B cell (primary cell): Measurements from ENCODE around the gene NPHS1. TPM values are rescaled to one million over a fixed set of nuclear protein-coding genes. Genes with fewer than 3 reads are reported as not detected.

Experiments used
- ATAC-seq: fragments of 200-7000 bp; cut with Tn5 transposase; one replicate; pipeline ENCODE4 v1.10.0; 2021; ENCODE audit warnings: low read depth, mild to moderate bottlenecking, moderate number of reproducible peaks, moderate library complexity
- CTCF ChIA-PET: fragments of 350-600 bp; sonication (Branson Sonifier 250); formaldehyde crosslinking; loops from one replicate; lab custom pipeline; 2021; ENCODE audit warnings: antibody characterized with exemption, inconsistent platforms; lab: Charles Lee
- POLR2A ChIA-PET: fragments of 350-600 bp; sonication (Branson Sonifier 250); formaldehyde crosslinking; loops from one replicate; lab custom pipeline; 2021; ENCODE audit warnings: antibody characterized with exemption; lab: Charles Lee
- DNase-seq: peaks from one replicate; pipeline ENCODE4 v3.0.0; 2013
- H2AFZ ChIP-seq: 2 replicates; pipeline ENCODE4 v1.6.1; 2012; ENCODE audit warnings: mild to moderate bottlenecking, low read depth, low read length; ENCODE audit not compliant: insufficient read depth, poor library complexity, severe bottlenecking
- H3K27ac ChIP-seq, 2 donors: 1 replicate in 1 of 2; 2 replicates in 1 of 2; pipeline ENCODE4 v1.5.1; 2012 to 2013; ENCODE audit warnings: low read length in 2 of 2, mild to moderate bottlenecking in 2 of 2, moderate library complexity in 1 of 2
- H3K27me3 ChIP-seq, 4 experiments: fragments of 200-600 bp in 1 of 4; sonication (generic) in 1 of 4; replicated peaks in 1 of 4; 1 replicate in 2 of 4; 2 replicates in 2 of 4; pipeline versions ENCODE4 v1.6.1 to v1.7.0; 2013 to 2016; ENCODE audit warnings: low read length in 3 of 4, mild to moderate bottlenecking in 2 of 4, mixed read lengths in 1 of 4, moderate library complexity in 1 of 4; ENCODE audit not compliant: insufficient read depth in 4 of 4, control insufficient read depth in 3 of 4; ENCODE audit errors: control extremely low read depth in 1 of 4
- H3K36me3 ChIP-seq, 2 experiments: replicated peaks in 1 of 2; 1 replicate in 1 of 2; 2 replicates in 1 of 2; pipeline versions ENCODE4 v1.6.1 to v1.7.1; 2013; ENCODE audit warnings: low read length in 1 of 2; ENCODE audit not compliant: insufficient read depth in 2 of 2, control insufficient read depth in 1 of 2; ENCODE audit errors: control extremely low read depth in 1 of 2, extremely low read depth in 1 of 2
- H3K4me1 ChIP-seq, 2 donors: fragments of 200-600 bp in 1 of 2; sonication (generic) in 1 of 2; 1 replicate in 1 of 2; 2 replicates in 1 of 2; pipeline versions ENCODE4 v1.5.1 to v1.6.1; 2013 to 2017; ENCODE audit warnings: low read length in 2 of 2; ENCODE audit not compliant: control insufficient read depth in 2 of 2, insufficient read depth in 2 of 2
- H3K4me2 ChIP-seq: replicated peaks from 2 replicates; pipeline ENCODE3; 2012; ENCODE audit warnings: mild to moderate bottlenecking, low read depth, low read length; ENCODE audit not compliant: poor library complexity, severe bottlenecking
- H3K4me3 ChIP-seq, 5 experiments: fragments of 200-600 bp in 1 of 5; sonication (generic) in 1 of 5; 1 replicate in 3 of 5; 2 replicates in 2 of 5; pipeline versions ENCODE4 v1.5.1 to v1.7.0; 2011 to 2016; ENCODE audit warnings: low read length in 4 of 5, mild to moderate bottlenecking in 4 of 5, low read depth in 2 of 5, control low read depth in 1 of 5, moderate library complexity in 1 of 5; ENCODE audit not compliant: insufficient read depth in 1 of 5; ENCODE audit errors: control extremely low read depth in 1 of 5, extremely low read depth in 1 of 5
- H3K79me2 ChIP-seq: fragments of 200-600 bp; sonication (generic); one replicate; pipeline ENCODE4 v1.6.0; 2016; ENCODE audit warnings: low read length; ENCODE audit not compliant: control insufficient read depth, insufficient read depth
- H3K9ac ChIP-seq: fragments of 200-600 bp; sonication (generic); 2 replicates; pipeline ENCODE4 v1.6.1; 2017; ENCODE audit warnings: mild to moderate bottlenecking, low read length, moderate library complexity
- H3K9me3 ChIP-seq, 3 donors: one replicate each; pipeline versions ENCODE4 v1.6.1 to v1.7.1; 2013; ENCODE audit warnings: low read length in 2 of 3; ENCODE audit not compliant: control insufficient read depth in 2 of 3, insufficient read depth in 1 of 3; ENCODE audit errors: control extremely low read depth in 1 of 3
- H4K20me1 ChIP-seq: 2 replicates; pipeline ENCODE4 v1.6.0; 2012; ENCODE audit warnings: mild to moderate bottlenecking, low read length; ENCODE audit not compliant: insufficient read depth, control insufficient read depth, poor library complexity, severe bottlenecking
- H3K27ac Mint-ChIP-seq: one replicate; pipeline ENCODE4 v1.8.0; 2021; ENCODE audit warnings: mixed read lengths
- H3K27me3 Mint-ChIP-seq: one replicate; pipeline ENCODE4 v1.8.0; 2021; ENCODE audit warnings: mixed read lengths
- H3K4me1 Mint-ChIP-seq: one replicate; pipeline ENCODE4 v1.8.0; 2021; ENCODE audit warnings: mixed read lengths
- H3K4me3 Mint-ChIP-seq: one replicate; pipeline ENCODE4 v1.8.0; 2021; ENCODE audit warnings: mixed read lengths
- H3K9me3 Mint-ChIP-seq: one replicate; pipeline ENCODE4 v1.8.0; 2022; ENCODE audit warnings: mixed read lengths; ENCODE audit not compliant: insufficient read depth
- EZH2 ChIP-seq: IDR thresholded peaks from 2 replicates; pipeline ENCODE4 v1.6.1; 2012; ENCODE audit warnings: borderline replicate concordance, low read depth, mild to moderate bottlenecking, moderate library complexity, low read length; ENCODE audit not compliant: insufficient read depth, poor library complexity, severe bottlenecking
- WGBS: methylation state at CpG from one replicate; pipeline ENCODE4 v1.1.5; 2013; ENCODE audit warnings: missing lambda C conversion rate; ENCODE audit not compliant: insufficient coverage; 5-methylcytosine and 5-hydroxymethylcytosine counted together
- intact Hi-C: fragments of 100-400 bp; cut with micrococcal nuclease; formaldehyde crosslinking; loops from one replicate; pipeline ENCODE4 v1.10.0; 2022
- polyA plus RNA-seq: library from polyadenylated mRNA; depleted of rRNA; stranded (reverse); fragments of >200 nt; gene quantifications from 2 replicates; pipeline ENCODE4 v1.2.3, GENCODE V29; 2012
- total RNA-seq, 2 donors: library from RNA; stranded (reverse); fragments of 120-200 nt in 1 of 2; gene quantifications; 1 replicate in 1 of 2; 2 replicates in 1 of 2; pipeline versions ENCODE4 v1.2.3 to v1.2.4, GENCODE V29; 2013 to 2022
- TF ChIP-seq, protein P1 (sequence below): fragments of 200-600 bp; IDR thresholded peaks from one replicate; pipeline ENCODE4 v1.8.0; 2022; ENCODE audit warnings: antibody characterized with exemption, mild to moderate bottlenecking

Gene NPHS1
- total and polyA plus RNA-seq, 2 donors (not counting 1 experiment from before 2014, with no cell fraction given), result not detected

DNA sequence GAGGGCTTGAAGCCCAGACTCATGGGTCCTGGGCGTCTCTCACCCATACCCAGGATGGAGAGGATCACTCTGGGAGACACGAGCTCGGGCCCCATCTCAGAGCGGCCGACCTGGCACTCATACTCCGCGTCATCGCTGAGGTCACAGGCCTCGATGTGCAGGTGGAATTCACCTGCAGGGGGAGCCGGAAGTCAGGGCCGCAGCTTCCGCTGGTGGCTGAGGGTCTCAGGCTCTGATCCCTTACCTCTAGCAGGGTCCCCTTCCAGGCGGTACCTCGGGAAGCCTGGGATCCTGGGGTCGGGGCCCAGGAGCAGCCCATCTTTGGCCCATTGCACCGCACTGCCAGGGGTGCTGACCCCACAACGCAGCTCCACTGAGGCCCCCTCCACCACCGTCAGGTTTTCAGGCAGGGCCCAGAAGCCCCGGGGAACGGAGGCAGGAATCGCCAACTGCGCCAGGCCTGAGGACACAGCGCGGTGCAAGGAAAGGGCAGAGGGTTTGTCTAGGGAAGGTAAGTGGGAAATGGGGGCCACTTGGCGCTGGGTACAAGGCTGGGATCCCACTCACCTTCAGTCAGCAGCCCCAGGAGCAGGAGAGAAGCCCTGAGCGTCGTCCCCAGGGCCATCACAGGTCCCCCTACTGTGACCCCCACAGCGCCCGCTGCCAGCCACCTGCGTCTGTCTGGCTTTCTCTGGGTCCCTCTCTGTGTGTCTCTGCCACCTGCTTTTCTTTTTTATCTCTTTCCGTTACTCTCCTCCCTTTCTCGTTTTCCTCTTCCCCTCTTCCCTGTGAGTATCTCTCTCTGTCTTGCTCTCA lies 883 bp downstream of the NPHS1 start:
- Mint-ChIP-seq H3K9me3 (no peaks in the 10 kb centered on the region), H3K4me1 (peaks cover 2% of the 10 kb centered on the region), H3K27me3 (peaks cover 52% of the 10 kb centered on the region), H3K27ac (no peak overlapping the region), H3K4me3 (no peak overlapping the region)
- DNase-seq, result no peak
- Histone ChIP-seq H3K4me3 (no peak overlapping the region), H2AFZ (no peak overlapping the region), H3K4me1 (peaks cover 4 to 6% of the 10 kb centered on the region in 2 donors), H4K20me1 (no peaks in the 10 kb centered on the region), H3K27me3 (peaks cover 0 to 54% (median 12%) of the 10 kb centered on the region in 4 experiments), H3K9ac (no peak overlapping the region), H3K9me3 (peaks cover 0 to 6% (median 0%) of the 10 kb centered on the region in 3 donors), H3K27ac (no peak overlapping the region), H3K4me2 (no peak overlapping the region), H3K79me2 (no peaks in the 10 kb centered on the region), H3K36me3 (no peaks in the 10 kb centered on the region)
- intact Hi-C loops, result no loop called here
- no peak for TF ChIP-seq EZH2
- TF ChIP-seq, protein P1, sequence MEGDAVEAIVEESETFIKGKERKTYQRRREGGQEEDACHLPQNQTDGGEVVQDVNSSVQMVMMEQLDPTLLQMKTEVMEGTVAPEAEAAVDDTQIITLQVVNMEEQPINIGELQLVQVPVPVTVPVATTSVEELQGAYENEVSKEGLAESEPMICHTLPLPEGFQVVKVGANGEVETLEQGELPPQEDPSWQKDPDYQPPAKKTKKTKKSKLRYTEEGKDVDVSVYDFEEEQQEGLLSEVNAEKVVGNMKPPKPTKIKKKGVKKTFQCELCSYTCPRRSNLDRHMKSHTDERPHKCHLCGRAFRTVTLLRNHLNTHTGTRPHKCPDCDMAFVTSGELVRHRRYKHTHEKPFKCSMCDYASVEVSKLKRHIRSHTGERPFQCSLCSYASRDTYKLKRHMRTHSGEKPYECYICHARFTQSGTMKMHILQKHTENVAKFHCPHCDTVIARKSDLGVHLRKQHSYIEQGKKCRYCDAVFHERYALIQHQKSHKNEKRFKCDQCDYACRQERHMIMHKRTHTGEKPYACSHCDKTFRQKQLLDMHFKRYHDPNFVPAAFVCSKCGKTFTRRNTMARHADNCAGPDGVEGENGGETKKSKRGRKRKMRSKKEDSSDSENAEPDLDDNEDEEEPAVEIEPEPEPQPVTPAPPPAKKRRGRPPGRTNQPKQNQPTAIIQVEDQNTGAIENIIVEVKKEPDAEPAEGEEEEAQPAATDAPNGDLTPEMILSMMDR, result no peak
- POLR2A ChIA-PET, result no interaction called here
- CTCF ChIA-PET, result no interaction called here
- ATAC-seq, result no peak
- 50% methylated on average over 32 of the region's 32 CpGs for WGBS

DNA sequence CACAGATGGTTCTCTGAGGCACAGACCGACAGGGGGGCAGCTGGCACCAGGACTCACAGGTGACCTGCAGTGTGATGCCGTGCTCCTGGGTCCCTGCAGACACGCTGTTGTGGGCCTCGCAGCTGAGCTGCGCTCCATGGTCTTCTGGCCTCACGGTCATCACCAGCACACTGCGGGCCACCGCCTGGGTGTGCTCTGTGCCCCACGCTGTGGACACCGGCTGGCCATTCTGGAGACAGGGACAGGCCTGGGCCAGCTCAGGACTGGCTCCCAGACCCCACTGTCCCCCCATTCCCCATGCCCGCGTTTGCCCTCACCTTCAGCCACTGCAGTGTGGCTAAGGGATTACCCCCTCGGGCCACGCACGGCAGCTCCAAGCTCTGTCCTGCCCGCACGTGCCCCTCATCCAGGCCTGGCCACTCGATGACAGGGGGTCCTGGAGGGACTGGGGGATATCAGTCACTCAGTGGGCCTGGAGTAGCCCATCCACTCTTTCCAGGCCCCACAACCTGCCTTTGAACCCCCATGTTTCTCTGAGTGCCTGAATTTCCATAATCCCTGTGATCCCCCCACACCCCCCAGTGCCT lies 3.3 kb downstream of the NPHS1 start:
- ATAC-seq (no peak), DNase-seq (no peak)
- Mint-ChIP-seq H3K4me3 (no peak overlapping the region), H3K4me1 (peaks cover 19% of the 10 kb centered on the region), H3K27me3 (peaks cover 58% of the 10 kb centered on the region), H3K9me3 (no peaks in the 10 kb centered on the region), H3K27ac (no peak overlapping the region)
- Histone ChIP-seq H3K36me3 (no peaks in the 10 kb centered on the region), H3K4me3 (no peak overlapping the region), H3K4me2 (no peak overlapping the region), H2AFZ (no peak overlapping the region), H3K9ac (no peak overlapping the region), H3K79me2 (no peaks in the 10 kb centered on the region), H3K27me3 (peaks cover 0 to 58% (median 21%) of the 10 kb centered on the region in 4 experiments), H3K4me1 (peaks cover 15 to 22% of the 10 kb centered on the region in 2 donors), H3K9me3 (peaks cover 0 to 20% (median 0%) of the 10 kb centered on the region in 3 donors), H4K20me1 (no peaks in the 10 kb centered on the region), H3K27ac (no peak overlapping the region)
- CTCF ChIA-PET, result no interaction called here
- WGBS, result 96% methylated on average over 11 of the region's 18 CpGs
- intact Hi-C loops, result no loop called here
- TF ChIP-seq, protein P1, result no peak
- no peak for TF ChIP-seq EZH2
- POLR2A ChIA-PET, result no interaction called here
